Liver (tissue), 9 donors: ENCODE measurements around the gene LMF1. TPM values are rescaled to one million over a fixed set of nuclear protein-coding genes. Genes with fewer than 3 reads are reported as not detected.

Experiments
- DNase-seq: peaks from one replicate; pipeline ENCODE4 v3.0.0-alpha.2; 2017; ENCODE audit warnings: low spot score
- H3K27ac ChIP-seq, 2 donors: one replicate each; pipeline ENCODE4 v1.7.0; 2013; ENCODE audit warnings: inconsistent platforms in 2 of 2, low read length in 2 of 2, control low read depth in 1 of 2, low read depth in 1 of 2, mild to moderate bottlenecking in 1 of 2
- H3K27me3 ChIP-seq, 4 donors: one replicate each; pipeline versions ENCODE4 v1.6.1 to v1.7.0; 2013; ENCODE audit warnings: low read length in 3 of 4, inconsistent platforms in 1 of 4, mild to moderate bottlenecking in 1 of 4, moderate library complexity in 1 of 4; ENCODE audit not compliant: control insufficient read depth in 4 of 4, insufficient read depth in 4 of 4
- H3K36me3 ChIP-seq, 4 donors: one replicate each; pipeline versions ENCODE4 v1.6.1 to v1.7.0; 2013; ENCODE audit warnings: low read length in 3 of 4, mild to moderate bottlenecking in 3 of 4, low read depth in 1 of 4, moderate library complexity in 1 of 4; ENCODE audit not compliant: control insufficient read depth in 4 of 4, insufficient read depth in 3 of 4
- H3K4me1 ChIP-seq, 4 donors: one replicate each; pipeline versions ENCODE4 v1.6.1 to v1.7.0; 2013; ENCODE audit warnings: low read length in 3 of 4, mild to moderate bottlenecking in 3 of 4, moderate library complexity in 1 of 4; ENCODE audit not compliant: control insufficient read depth in 4 of 4, insufficient read depth in 4 of 4
- H3K4me3 ChIP-seq, 3 donors: one replicate each; pipeline versions ENCODE4 v1.6.1 to v1.7.0; 2013; ENCODE audit warnings: low read length in 3 of 3, control low read depth in 1 of 3, low read depth in 1 of 3, mild to moderate bottlenecking in 1 of 3
- H3K9ac ChIP-seq, 2 donors: one replicate each; pipeline ENCODE4 v1.7.0; 2013; ENCODE audit warnings: low read length in 2 of 2, mild to moderate bottlenecking in 2 of 2, moderate library complexity in 2 of 2, control low read depth in 1 of 2, low read depth in 1 of 2
- H3K9me3 ChIP-seq, 4 donors: one replicate each; pipeline versions ENCODE4 v1.6.1 to v1.7.0; 2013; ENCODE audit warnings: low read length in 3 of 4; ENCODE audit not compliant: control insufficient read depth in 4 of 4
- EGR1 ChIP-seq, 2 donors: IDR thresholded peaks; 2 replicates each; pipeline ENCODE4 v1.6.1; 2016 to 2018; ENCODE audit warnings: antibody characterized with exemption in 2 of 2, low read depth in 2 of 2
- FOXA1 ChIP-seq: IDR thresholded peaks from 2 replicates; pipeline ENCODE4 v1.6.1; 2016; ENCODE audit warnings: antibody characterized with exemption
- FOXA2 ChIP-seq: IDR thresholded peaks from 2 replicates; pipeline ENCODE4 v1.6.1; 2016; ENCODE audit warnings: antibody characterized with exemption
- GABPA ChIP-seq, 2 donors: IDR thresholded peaks in 1 of 2; conservative IDR thresholded peaks in 1 of 2; 2 replicates each; pipeline ENCODE4 v1.6.1; 2016; ENCODE audit warnings: antibody characterized with exemption in 2 of 2, mild to moderate bottlenecking in 1 of 2, moderate library complexity in 1 of 2
- JUND ChIP-seq, 2 donors: IDR thresholded peaks; 2 replicates each; pipeline ENCODE4 v1.6.1; 2016; ENCODE audit warnings: antibody characterized with exemption in 2 of 2
- NR2F2 ChIP-seq: IDR thresholded peaks from 2 replicates; pipeline ENCODE4 v1.6.1; 2016; ENCODE audit warnings: antibody characterized with exemption
- RAD21 ChIP-seq, 2 donors: IDR thresholded peaks; 2 replicates each; pipeline ENCODE4 v1.6.1; 2016; ENCODE audit warnings: antibody characterized with exemption in 2 of 2, mild to moderate bottlenecking in 2 of 2
- RXRA ChIP-seq, 2 donors: IDR thresholded peaks; 2 replicates each; pipeline ENCODE4 v1.6.1; 2017 to 2018; ENCODE audit warnings: antibody characterized with exemption in 2 of 2, mild to moderate bottlenecking in 1 of 2
- SP1 ChIP-seq: IDR thresholded peaks from 2 replicates; pipeline ENCODE4 v1.6.1; 2018; ENCODE audit warnings: antibody characterized with exemption, mild to moderate bottlenecking
- YY1 ChIP-seq: IDR thresholded peaks from 2 replicates; pipeline ENCODE4 v1.6.1; 2016; ENCODE audit warnings: antibody characterized with exemption, mild to moderate bottlenecking
- WGBS: extraction: QIAGEN DNeasy Blood & Tissue Kit; methylation state at CpG from one replicate; pipeline ENCODE4 v1.1.7; 2013; 5-methylcytosine and 5-hydroxymethylcytosine counted together
- polyA plus RNA-seq, 2 donors: library from polyadenylated mRNA; stranded (reverse) in 1 of 2; unstranded in 1 of 2; fragments of 200-250 nt in 1 of 2; fragments of >200 nt in 1 of 2; fragmentation: Nextera tagmentation in 1 of 2; extraction: Ambion mirVana in 1 of 2; gene quantifications; one replicate each; pipeline versions ENCODE4 v1.2.1 to v1.2.3, GENCODE V29; 2013 to 2015
- total RNA-seq, 2 donors: library from RNA; depleted of rRNA; stranded (reverse); fragments of >200 nt; gene quantifications; one replicate each; pipeline ENCODE4 v1.2.3, GENCODE V29; 2014
- TF ChIP-seq, protein P1 (sequence below): fragments of 150-350 bp; IDR thresholded peaks from 2 replicates; pipeline ENCODE4 v1.5.1; 2017; ENCODE audit warnings: improper control_type of control experiment, low read depth, low read length; ENCODE audit not compliant: missing input control
- TF ChIP-seq, protein P2 (sequence below): IDR thresholded peaks from 2 replicates; pipeline ENCODE4 v1.6.1; 2016; ENCODE audit warnings: antibody characterized with exemption
- donor health status: healthy.
- donor health status: healthy.
- donor health status: healthy.
- donor health status: healthy.
- donor health status: healthy.

Gene LMF1
- total and polyA plus RNA-seq, 4 donors, result 8.8 to 24.3 (median 12.6) TPM

DNA sequence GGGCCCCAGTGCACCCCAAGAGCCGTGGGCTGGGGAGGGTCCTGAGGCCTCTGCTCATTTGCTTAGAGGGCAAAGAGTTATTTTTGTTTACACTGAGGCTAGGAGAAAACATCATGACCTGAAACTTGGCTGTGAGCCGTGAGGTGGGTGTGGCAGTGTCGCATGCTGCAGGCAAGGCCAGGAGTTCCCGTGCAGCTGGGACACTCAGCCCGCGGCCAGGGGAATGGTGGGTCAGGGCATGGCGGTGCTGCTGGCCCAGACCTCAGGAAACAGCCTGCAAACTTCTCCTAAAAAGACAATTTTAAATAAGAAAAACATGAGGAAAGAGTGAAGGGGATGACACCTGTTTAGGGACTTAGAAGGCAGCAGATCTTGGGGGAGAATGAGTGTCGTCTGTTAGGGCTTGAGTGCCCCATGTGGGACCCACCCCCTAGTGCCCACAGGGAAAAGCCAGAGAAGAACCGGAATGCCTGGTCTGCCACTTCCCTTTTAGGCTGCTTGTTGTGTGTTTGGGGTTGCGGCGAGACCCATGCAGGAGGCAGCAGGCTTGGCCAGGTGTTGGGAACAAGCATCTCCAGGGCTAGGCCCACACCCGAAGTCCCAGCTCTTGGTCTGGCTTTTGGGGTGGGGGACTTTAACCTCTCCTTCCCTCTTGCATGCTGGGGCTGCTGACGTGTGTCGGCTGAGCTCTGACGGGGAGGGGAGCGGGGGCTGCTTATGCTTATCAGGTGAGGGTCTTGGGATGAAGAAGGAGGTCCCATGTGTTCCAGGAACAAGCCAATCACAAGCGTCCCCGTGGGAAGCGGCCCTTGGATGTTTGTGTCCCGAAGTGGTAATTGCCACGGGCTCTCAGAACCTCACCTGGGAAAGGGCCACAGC, 89.3 kb downstream of the LMF1 start:
- Histone ChIP-seq H3K9ac (no peak overlapping the region), H3K4me1 (no peaks in the 10 kb centered on the region), H3K4me3 (no peak overlapping the region), H3K36me3 (peaks cover 0 to 8% (median 3%) of the 10 kb centered on the region in 4 donors), H3K9me3 (peaks cover 0 to 8% (median 7%) of the 10 kb centered on the region in 4 donors), H3K27ac (no peak overlapping the region), H3K27me3 (no peaks in the 10 kb centered on the region)
- TF ChIP-seq EGR1 (IDR thresholded peaks at IDR 0.05; ENCODE audit: low read depth in 2 of 2) (no peak), NR2F2 (no peak), FOXA2 (no peak), SP1 (no peak), FOXA1 (no peak)
- TF ChIP-seq, protein P1, sequence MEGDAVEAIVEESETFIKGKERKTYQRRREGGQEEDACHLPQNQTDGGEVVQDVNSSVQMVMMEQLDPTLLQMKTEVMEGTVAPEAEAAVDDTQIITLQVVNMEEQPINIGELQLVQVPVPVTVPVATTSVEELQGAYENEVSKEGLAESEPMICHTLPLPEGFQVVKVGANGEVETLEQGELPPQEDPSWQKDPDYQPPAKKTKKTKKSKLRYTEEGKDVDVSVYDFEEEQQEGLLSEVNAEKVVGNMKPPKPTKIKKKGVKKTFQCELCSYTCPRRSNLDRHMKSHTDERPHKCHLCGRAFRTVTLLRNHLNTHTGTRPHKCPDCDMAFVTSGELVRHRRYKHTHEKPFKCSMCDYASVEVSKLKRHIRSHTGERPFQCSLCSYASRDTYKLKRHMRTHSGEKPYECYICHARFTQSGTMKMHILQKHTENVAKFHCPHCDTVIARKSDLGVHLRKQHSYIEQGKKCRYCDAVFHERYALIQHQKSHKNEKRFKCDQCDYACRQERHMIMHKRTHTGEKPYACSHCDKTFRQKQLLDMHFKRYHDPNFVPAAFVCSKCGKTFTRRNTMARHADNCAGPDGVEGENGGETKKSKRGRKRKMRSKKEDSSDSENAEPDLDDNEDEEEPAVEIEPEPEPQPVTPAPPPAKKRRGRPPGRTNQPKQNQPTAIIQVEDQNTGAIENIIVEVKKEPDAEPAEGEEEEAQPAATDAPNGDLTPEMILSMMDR, result no peak
- TF ChIP-seq, protein P2, sequence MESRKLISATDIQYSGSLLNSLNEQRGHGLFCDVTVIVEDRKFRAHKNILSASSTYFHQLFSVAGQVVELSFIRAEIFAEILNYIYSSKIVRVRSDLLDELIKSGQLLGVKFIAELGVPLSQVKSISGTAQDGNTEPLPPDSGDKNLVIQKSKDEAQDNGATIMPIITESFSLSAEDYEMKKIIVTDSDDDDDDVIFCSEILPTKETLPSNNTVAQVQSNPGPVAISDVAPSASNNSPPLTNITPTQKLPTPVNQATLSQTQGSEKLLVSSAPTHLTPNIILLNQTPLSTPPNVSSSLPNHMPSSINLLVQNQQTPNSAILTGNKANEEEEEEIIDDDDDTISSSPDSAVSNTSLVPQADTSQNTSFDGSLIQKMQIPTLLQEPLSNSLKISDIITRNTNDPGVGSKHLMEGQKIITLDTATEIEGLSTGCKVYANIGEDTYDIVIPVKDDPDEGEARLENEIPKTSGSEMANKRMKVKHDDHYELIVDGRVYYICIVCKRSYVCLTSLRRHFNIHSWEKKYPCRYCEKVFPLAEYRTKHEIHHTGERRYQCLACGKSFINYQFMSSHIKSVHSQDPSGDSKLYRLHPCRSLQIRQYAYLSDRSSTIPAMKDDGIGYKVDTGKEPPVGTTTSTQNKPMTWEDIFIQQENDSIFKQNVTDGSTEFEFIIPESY, result no peak
- no peak for DNase-seq
- WGBS, result 87% methylated on average over 21 of the region's 21 CpGs

- WGBS, result 96% methylated on average over 23 of the region's 23 CpGs
- TF ChIP-seq GABPA (IDR thresholded peaks at IDR 0.05 in 1 of 2, conservative IDR thresholded peaks at IDR 0.05 in 1 of 2), result no peak
- TF ChIP-seq RAD21 (IDR thresholded peaks at IDR 0.05), result no peak
- no peak for TF ChIP-seq YY1
- no peak for TF ChIP-seq RXRA (IDR thresholded peaks at IDR 0.05)
- no peak for TF ChIP-seq JUND (IDR thresholded peaks at IDR 0.05)
- TF ChIP-seq, protein P2, result no peak
- TF ChIP-seq FOXA1, result no peak
- H3K9ac ChIP-seq, result no peak overlapping the region
- no peak overlapping the region for H3K4me3 ChIP-seq
- H3K4me1 ChIP-seq, result no peaks in the 10 kb centered on the region
- no peak for DNase-seq
- H3K27me3 ChIP-seq, result no peaks in the 10 kb centered on the region
- H3K9me3 ChIP-seq, result peaks cover 0 to 8% (median 7%) of the 10 kb centered on the region in 4 donors
- H3K36me3 ChIP-seq, result peaks cover 0 to 8% (median 3%) of the 10 kb centered on the region in 4 donors
- H3K27ac ChIP-seq, result no peak overlapping the region
These were observed 90.2 kb downstream of the LMF1 start for GRCh38 chr16:880471-881171.
